NOMO-1 treated with dmso at 0.1 percent for 144 hours (cell line): ENCODE data around the gene ZFP62.
A peak's percentile ranks its signal among the peaks of the same experiment; 100 is the strongest.
"Not testable (repeated sequence)": the region's sequence is repeated elsewhere in the genome, so short reads cannot be mapped to it uniquely, and the experiment has no call there.

Experiments
- DNase-seq: peaks from one replicate; lab custom pipeline; 2025; ENCODE audit not compliant: unreplicated experiment; lab: John Stamatoyannopoulos, UW

Gene ZFP62

GRCh38 chr5:180860887-180861822 lies at the start of gene ZFP62:
Gene ZFP62 (minus strand): TSS chr5:180861276. CDS start chr5:180861219, 57 bp downstream.
- peak; percentile 89 for DNase-seq

DNA sequence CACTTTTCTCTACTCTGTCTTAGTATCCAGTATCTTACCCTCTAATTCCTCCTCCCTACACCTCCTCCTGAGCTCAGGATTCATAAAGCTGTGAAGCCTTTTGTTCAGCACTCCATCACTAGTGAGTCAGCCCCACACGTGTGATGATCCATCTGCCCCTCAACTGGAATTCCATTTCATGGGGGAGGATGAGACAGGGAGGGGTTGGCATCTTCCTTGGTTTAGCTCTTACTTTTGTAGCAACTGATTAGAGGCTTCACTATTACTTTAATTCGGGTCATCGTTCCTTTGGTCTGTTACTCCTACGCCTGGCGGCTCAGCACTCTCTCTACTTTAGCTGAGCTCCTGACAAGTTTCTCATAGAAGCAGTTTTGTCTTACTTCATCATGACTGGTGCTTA lies 49.7 kb upstream of the ZFP62 start:
- DNase-seq, result no peak

GRCh38 chr5:180910182-180910581 lies 49.1 kb upstream of the ZFP62 start:
- no peak for DNase-seq

GRCh38 chr5:180909782-180910181 lies 48.7 kb upstream of the ZFP62 start:
- no peak for DNase-seq

DNA sequence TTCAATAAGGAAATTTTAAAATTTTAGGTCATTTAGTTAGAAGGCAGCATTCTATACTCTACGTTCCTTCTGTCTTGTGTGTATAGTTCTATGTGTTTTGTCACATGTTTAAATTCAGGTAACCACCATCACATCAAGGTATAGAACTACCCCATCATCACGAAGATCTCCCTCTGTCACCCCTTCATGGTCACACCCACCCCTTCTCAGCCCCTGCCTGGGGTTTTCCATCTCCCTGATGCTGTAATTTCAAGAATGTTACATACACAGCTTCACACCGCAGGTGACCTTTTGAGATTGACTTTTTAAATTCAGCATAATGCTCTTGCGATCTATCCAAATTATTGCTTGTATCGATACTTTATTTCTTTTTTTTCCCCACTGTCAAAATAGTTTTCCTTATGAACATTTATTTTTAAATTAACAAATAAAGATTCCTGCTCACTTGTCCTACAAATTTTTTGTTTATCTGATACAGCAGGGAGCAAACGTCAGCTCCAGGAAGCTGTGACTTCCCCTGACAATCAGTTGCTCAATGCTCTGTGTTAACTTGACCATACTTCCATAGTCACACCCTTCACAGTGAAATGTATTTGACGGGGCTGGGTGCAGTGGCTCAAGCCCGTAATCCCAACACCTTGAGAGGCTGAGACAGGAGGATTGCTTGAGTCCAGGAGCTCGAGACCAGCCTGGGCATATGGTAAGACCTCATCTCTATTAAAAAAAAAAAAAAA lies 48.1 kb upstream of the ZFP62 start:
- DNase-seq, result peak; percentile 7

GRCh38 chr5:180908400-180908799 lies 47.3 kb upstream of the ZFP62 start:
- no peak for DNase-seq

GRCh38 chr5:180901319-180902009 lies 40.4 kb upstream of the ZFP62 start:
- DNase-seq, result no peak

DNA sequence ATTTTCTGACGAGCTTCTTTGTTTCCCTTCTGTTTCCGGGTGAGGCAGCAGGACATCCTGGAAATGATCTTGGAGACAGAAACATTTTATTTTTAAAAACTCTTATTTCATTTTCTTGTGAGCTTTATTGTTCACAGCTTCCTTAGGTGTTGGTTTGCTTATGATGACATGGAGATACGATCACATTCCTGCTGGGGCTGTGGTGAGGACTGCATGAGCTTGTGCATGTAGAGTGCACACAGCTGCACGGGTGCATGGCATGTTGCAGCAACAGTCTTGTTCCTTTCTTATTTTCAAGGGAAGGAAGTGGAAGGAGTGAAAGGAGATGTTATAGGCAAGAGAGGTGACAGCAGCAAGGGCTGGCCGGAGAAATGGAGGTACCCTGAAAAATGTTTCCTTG lies 39.1 kb upstream of the ZFP62 start:
- no peak for DNase-seq

DNA sequence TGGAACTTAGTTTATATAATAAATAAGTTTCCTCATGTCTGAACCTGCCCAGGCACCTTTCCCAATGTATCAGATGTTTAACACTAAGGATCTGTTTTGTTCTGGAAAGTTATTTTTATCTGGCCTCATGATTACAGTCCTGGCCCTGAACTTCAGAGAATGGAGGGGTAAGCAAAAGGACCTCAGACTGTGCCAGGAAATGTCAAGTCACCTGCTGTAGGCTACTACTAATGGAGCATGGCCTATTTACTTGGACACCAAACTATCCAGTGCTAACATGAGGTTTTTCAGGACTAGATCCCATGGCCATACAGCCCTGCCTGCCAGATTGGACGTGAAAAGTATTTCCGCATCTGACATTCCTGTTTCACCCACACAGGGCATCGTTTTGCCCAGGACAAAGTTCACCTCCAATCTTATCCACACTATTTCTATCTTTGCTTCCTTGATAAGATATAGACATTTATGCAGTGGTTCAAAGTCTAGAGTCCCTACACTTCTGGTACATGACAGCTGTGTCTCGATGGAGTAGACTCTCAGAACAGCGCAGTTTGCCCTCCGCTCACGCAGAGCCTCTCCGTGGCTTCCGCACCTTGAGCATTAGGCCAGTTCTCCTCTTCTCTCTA lies 37.7 kb upstream of the ZFP62 start, which contains the start of gene BTNL8:
TSS of gene BTNL8 (plus strand) at position 539 of the 626 bp plus-strand sequence. CDS start 152 bp downstream, outside the sequence.
- DNase-seq, result no peak

DNA sequence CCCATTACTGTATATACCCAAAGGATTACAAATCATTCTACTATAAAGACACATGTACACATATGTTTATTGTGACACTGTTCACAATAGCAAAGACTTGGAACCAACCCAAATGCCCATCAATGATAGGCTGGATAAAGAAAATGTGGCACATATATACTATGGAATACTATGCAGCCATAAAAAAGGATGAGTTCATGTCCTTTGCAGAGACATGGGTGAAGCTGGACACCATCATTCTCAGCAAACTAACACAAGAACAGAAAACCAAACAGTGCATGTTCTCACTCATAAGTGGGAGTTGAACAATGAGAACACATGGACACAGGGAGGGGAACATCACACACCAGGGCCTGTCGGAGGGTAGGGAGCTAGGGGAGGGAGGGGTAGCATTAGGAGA lies 34.3 kb upstream of the ZFP62 start:
- not testable (repeated sequence) for DNase-seq

- no peak for DNase-seq
These were observed 28.3 kb upstream of the ZFP62 start for GRCh38 chr5:180889381-180889780.

DNA sequence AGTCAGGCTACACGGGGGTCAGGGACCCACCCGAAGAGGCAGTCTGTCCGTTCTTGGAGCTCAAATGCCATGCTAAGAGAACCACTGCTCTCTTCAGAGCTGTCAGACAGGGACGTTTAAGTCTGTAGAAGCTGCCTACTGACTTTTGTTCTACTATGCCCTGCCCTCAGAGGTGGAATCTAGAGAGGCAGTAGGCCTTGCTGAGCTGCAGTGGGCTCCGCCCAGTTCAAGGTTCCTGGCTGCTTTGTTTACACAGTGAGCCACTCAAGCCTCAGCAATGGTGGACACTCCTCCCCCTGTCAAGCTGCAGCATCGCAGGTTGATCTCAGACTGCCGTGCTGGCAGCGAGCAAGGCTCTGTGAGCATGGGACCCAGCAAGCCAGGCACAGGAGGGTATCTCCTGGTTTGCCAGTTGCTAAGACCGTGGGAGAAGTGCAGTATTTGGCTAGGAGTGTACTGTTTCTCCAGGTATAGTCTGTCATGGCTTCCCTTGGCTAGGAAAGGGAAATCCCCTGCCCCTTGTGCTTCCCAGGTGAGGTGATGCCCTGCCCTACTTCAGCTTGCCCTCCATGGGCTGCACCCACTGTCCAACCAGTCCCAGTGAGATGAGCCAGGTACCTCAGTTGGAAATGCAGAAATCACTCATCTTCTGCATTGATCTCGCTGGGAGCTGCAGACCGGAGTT lies 24.9 kb upstream of the ZFP62 start:
- not testable (repeated sequence) for DNase-seq

- DNase-seq, result no peak
These were observed 14.9 kb upstream of the ZFP62 start for GRCh38 chr5:180875860-180876426.

DNA sequence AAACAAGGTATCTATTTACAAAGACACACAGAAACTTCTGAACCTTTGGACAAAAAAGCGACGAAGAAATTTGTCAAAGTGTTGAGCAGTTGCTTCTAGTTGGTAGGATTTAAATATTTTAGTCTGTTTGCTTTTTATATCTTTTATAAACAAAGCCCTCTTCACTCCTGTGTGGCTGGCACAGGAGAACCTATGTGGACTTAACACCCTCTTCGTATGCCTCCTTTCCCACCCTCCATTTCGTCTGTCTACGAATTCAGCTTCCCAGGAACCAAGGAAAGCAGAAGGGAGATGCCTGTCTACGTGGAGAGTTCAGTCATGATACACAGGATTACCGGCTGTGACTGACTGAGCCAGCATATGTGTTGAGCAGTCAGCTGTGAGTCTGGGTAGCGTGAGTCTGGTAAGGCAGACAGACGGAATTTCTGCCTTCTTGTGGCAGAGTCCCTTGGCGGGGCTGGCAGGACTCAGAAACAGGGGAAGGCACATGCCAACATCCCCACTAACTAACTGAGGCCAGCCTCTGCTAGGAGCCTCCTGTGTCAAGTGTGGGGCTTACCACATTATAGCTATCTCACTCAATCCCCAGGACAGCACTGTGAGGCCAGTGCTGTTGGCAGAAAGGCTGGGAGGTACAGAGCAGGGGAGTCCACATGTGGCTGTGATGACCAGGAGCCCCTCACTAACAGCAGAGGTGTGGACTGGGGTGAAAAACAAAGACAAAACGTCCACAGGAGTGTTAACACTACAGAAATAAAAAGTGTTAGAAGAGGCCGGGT lies 13.9 kb upstream of the ZFP62 start:
- DNase-seq, result no peak

GRCh38 chr5:180873615-180874520 lies 12.8 kb upstream of the ZFP62 start:
- DNase-seq, result peak; percentile 81

DNA sequence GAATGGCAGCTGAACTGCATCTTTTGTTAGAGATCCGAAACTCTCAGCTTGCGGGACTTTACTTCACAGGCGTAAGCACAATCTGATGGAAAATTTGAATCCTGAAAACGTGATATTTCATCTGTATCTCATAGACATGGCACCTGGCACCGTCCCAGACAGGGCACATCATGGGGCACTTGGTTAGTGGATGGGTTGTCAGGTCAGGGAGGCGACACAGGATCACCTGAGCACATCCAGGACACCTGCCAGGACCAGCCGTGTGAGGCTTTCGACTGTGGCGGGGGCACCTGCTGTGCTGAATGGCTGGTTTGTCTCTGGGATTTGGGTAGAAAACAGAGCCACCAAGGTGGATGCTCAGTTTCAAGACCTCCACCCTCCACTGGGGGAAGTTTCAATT lies 11.3 kb upstream of the ZFP62 start:
- no peak for DNase-seq

DNA sequence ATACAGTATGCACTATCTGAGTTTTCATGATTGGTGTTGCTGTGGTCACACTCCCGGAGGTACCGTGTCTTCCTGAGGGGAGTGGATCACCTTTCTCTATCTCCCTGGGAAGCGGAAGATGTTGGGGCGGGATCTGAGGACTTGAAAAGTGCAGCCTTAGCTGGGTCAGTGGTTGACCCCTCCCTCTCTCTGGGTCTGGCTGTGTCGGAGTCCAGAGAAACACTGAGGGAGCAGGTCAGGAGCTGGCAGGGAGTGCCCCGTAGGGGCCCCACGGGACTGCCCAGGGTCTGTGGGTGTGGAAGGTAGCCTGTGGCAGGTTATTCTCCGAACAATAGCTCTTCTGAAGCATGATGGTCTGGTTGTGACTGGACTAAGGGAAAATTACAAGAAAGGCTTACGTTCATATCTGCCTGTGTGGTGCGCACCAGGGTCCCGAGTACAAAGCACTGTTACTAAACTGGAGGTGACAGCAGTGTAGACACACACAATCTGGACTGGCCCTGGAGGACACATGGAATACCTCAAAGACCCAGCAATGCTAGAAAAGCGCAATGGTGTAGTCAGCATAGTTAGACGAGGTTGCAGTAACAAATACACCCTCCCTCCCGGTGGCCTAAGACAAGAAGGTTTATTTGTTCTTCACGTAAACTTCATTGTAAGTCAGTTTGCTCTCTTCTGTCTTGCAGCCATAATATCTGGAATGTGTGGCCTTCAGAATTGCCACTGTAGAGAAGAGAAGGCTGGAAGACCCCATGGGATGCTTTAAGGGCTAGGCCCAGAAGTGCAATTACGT lies 9.4 kb upstream of the ZFP62 start:
- no peak for DNase-seq
